COLO829 (cell line): ENCODE measurements around the gene ARID3B.

ENCODE experiments used
- DNase-seq: peaks from one replicate; pipeline ENCODE4 v3.0.0; 2012; ENCODE audit warnings: low spot score

ARID3B gene

GRCh38 chr15:74604983-74605794 is 64.2 kb downstream of the ARID3B start:
- no peak for DNase-seq

DNA sequence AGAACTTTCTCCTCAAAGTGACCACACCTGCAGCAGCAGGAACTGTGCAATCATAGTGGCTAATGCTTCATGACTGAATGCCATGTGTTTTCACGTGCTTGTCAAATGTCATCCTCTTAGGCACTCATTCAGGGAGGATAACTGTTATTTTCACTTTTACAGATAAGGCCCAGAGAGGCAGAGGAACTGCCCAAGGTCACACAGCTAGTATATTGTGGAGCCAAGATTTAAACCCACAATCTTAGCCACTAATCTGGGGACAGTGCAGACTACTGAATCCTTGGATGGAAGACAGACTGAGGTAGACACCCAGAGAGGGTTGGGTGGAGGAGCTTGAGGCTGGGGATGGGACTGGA is 64.8 kb downstream of the ARID3B start:
- DNase-seq, result no peak

DNA sequence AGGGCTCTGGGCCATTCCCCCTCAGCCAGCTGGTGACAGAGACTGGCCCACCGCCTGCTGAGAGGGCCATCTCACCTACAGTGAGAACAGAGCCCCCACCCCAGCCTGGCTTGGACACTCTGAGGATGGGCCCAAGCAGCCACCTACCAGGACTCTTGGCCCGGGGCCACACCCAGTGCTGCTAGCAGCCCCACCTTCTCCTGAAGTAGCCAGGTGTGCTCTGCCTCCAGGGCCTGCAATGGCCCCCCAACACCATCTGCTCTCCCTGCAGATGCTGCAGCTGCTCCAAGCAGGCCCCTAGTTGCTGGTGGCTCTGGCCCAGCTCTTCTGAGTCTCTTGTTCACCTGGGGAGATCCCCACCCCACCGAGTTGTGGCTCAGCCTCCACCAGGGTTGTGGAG is 67.8 kb downstream of the ARID3B start:
- no peak for DNase-seq

GRCh38 chr15:74609938-74610301 is 68.9 kb downstream of the ARID3B start:
- DNase-seq, result no peak

GRCh38 chr15:74610302-74610951 is 69.4 kb downstream of the ARID3B start:
- DNase-seq, result no peak

GRCh38 chr15:74611341-74611740 is 70.3 kb downstream of the ARID3B start:
- DNase-seq, result no peak

GRCh38 chr15:74611834-74612233 is 70.8 kb downstream of the ARID3B start:
- no peak for DNase-seq

DNA sequence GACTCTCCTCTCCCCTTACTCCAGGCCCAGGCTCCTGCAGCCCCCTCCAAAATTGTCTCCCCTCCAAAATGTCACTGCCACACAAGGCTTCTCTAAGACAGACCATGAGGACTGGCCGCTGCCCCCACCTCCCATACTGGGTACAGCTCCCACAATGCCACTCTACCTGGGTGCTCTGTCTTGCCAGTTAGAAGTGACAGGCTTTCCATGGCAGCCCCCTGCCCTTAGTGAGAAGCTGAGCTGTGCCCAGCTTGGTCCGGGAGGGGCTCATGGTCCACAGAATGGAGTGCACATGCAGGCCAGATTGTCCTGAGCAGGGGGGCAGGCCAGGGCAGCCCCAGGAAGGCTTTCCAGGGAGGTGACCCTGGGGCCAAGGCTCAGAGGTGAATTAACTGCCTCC is 71.7 kb downstream of the ARID3B start:
- no peak for DNase-seq

- DNase-seq, result no peak
Measured at GRCh38 chr15:74613089-74613952, 72.3 kb downstream of the ARID3B start.

DNA sequence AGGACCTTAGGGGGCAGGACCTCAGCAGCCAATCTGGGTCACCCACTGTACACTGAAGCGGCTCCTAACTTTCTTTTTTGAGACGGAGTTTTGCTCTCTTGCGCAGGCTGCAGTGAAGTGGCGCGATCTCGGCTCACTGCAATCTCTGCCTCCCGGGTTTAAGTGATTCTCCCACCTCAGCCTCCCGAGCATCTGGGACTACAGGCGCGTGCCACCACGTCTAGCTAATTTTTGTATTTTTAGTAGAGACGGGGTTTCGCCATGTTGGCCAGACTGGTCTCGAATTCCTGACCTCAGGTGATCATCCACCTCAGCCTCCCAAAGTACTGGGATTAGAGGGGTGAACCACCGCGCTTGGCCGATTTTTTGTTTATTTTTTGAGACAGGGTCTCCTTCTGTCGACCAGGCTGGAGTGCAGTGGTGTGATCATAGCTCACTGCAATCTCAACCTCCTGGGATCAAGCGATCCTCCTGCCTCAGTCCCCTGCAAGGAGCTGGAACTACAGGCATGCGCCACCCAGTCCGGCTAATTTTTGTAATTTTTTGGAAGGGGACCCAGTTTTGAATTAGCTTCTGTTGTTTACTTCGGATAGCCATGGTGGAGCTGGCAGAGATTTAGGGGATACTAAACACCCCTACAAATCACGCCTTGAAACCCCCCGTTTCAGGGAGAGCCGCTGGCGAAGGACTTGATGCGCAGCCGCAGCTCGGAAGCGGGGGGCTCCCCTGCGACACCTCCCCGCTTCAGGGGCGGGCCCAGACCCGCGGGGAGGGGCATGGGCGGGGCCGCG is 73.1 kb downstream of the ARID3B start:
- no peak for DNase-seq

DNA sequence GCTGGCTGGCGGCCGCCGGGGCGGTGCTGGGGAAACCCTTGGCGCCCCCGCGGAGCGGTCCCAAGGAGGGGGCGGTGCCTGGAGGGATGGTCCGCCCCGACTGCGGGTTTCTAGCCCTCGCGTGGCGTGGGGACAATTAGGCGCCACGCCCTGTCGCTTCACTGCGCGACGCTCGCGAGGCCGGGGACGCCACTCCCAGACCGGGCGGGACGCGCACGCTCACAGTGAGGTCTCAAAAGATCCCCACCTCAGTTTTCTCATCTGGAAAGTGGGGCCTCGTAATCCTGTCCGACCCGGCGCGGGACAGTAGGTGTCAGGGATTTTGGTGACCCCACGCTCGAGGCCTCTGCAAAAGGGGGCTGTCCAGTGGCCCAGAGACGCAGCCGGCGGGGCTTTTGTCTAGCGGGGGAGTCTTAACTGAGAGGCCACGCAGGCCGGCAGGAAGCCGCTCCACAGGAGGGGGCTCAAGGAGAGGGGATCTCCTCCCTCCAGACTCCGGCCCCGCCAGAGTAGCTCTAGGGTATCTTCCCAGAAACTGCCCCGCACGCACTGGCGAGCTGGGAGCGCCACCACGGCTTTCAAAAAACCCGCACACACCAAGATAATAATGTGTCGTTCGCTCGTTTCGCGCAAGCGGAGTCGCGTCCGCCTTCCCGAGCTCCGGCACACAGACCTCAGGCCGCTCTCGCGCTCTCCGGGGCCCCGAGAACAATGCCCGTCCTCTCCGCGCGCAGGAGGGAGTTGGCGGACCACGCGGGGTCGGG is 73.9 kb downstream of the ARID3B start:
- peak; percentile 38 for DNase-seq

- DNase-seq, result peak; percentile 67
Measured at GRCh38 chr15:74615508-74616365, 74.7 kb downstream of the ARID3B start, which contains the start of gene CLK3. Gene CLK3 (plus strand): TSS chr15:74615836. CDS start chr15:74619197, 3,361 bp downstream.

DNA sequence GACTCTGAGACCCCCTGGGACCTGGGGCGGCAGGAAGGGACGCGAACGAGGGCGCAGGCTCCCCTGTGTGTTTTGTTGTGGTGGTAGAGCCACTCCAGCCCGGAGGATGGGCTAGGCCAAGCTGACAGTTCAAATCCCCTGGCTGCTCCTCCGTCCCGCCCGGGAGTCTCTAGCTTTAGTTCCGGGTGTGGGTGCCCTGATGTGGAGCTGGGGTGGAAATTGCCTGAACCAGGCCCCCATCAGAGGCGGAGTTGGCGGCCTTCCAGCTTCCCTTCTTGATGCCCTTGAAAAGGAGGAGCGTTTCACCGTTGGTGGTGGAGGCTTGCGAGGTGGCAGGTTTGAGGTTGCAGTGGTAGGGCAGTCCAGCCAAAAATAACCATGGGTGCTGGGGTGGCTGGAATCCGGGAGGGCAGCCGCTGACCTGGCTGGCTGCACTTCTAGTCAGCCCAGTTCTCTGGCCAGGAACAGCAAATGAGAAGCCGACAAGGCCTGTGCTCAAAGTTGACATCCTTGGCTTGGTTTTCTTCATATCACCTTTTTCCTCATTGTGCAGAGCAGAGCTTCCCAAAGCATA is 75.4 kb downstream of the ARID3B start:
- DNase-seq, result no peak

- no peak for DNase-seq
Measured at GRCh38 chr15:74616996-74617395, 76.0 kb downstream of the ARID3B start.

- peak; percentile 35 for DNase-seq
Measured at GRCh38 chr15:74618841-74619596, 78.0 kb downstream of the ARID3B start.

DNA sequence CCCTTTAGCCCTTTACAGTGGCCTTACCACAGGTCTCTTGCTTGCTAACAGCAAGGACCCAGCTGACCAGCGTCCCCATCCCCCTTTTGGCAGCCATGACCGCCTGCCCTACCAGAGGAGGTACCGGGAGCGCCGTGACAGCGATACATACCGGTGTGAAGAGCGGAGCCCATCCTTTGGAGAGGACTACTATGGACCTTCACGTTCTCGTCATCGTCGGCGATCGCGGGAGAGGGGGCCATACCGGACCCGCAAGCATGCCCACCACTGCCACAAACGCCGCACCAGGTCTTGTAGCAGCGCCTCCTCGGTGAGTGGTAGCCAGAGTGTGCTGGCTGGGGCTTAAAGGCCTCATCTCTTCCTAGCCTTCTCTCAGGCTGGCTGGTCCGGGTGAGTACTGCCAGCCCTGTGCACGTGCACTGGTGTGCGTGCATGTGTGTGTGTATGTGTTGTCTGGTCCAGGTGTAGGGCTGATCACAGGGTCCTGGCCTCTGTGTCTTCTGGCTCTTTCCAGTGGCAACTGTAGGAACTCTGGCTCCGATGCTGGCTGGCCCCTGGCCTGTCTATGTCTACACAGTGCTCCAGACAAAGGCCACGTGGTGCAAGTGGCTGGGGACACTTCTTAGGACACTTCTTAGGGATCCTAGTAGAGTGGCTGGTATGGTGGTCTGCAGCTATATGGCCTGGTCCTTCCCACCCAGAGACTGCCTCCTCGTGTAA is 79.1 kb downstream of the ARID3B start:
- DNase-seq, result no peak

- peak; percentile 62 for DNase-seq
Measured at GRCh38 chr15:74620636-74621545, 79.9 kb downstream of the ARID3B start.
